GM19467 (cell line): ENCODE data around the gene DCLRE1B.

Experiments used
- ATAC-seq: cut with Tn5 transposase; IDR thresholded peaks from one replicate; pipeline ENCODE4 v1.9.1; 2021; ENCODE audit warnings: mild to moderate bottlenecking, moderate library complexity; ENCODE audit not compliant: unreplicated experiment

DCLRE1B gene

GRCh38 chr1:113918243-113918642, 13.1 kb downstream of the DCLRE1B start:
- ATAC-seq = no peak

- no peak for ATAC-seq
These were observed 17.8 kb downstream of the DCLRE1B start for GRCh38 chr1:113922957-113923356.

DNA sequence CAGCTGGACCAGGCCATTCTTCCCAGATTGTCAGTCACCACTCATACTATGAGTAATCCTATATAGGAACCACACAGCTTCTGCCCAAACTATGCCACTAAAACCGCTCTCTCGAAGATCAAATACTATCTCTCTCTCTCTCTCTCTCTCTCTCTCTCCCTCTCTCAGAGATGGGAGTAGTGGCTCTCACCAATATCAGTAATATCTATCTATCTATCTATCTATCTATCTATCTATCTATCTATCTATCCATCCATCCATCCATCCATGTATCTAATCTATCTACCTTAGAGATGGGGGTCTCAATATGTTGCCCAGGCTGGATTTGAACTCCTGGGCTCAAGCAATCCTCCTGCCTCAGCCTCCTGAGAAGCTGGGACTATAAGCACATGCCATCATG, 19.3 kb downstream of the DCLRE1B start:
- ATAC-seq = no peak

- ATAC-seq = no peak
These were observed 23.2 kb downstream of the DCLRE1B start for GRCh38 chr1:113928187-113928930.

GRCh38 chr1:113928941-113929749, 24.0 kb downstream of the DCLRE1B start, which contains the start of gene HIPK1:
Gene HIPK1 (plus strand): TSS chr1:113929324.
- peak; percentile 49 for ATAC-seq

DNA sequence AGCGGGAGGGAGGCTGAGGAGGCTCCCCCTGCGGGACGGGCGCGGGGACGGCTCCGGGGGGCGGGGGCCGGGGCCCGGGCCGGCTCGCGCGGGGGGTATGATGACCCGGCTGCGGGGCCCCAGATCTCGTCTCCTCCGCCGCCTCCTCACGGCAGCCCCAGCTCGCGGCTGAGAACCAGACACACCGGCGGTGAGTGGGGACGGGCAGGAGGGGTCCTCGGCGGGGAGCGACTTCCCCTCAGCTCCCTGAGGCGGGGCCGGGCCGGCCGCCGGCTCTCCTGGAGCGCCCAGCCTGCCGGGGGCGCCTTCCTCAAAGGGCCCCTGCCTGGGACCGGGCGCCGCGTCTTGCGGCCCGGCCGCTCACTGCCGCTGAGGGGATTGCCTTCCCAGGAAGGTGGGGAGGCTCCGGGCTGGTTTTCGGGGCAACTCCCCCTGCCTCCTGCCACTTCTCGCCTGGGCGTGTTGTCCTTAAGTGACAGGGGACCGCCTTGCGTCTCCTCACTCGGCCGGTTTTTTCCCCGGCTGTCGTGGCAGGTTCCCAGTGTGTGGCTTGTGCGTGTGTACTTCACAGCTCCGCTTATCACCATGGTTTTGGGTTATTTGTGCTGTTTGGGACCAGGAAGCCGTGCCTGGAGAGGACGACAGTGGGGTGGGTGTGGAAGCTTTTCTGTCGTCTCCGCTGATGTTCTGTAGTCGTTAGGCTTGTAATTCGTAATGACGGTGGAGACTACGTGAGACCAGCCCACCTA, 24.8 kb downstream of the DCLRE1B start:
- peak; percentile 29 for ATAC-seq

- peak; percentile 26 for ATAC-seq
These were observed 25.5 kb downstream of the DCLRE1B start for GRCh38 chr1:113930499-113931161.

GRCh38 chr1:113931451-113931851, 26.3 kb downstream of the DCLRE1B start:
- no peak for ATAC-seq

DNA sequence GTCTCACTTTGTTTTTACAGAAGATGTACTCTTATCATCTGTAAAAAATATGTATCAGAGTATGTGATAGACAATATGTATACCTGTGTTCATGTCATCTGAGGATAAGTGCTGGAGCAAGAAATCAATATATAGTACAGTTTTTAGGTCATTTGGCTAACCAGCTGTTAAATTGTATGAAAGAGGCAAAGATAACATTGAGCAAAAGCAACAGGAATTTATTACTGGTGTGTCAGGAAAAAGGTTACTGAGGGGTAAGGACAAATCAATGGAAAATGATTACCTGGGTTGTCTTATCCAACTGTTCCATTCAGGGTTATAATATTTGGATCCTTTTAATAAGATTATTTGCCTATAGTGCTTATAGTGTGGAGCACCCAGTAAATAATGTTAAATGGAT, 28.9 kb downstream of the DCLRE1B start:
- no peak for ATAC-seq

DNA sequence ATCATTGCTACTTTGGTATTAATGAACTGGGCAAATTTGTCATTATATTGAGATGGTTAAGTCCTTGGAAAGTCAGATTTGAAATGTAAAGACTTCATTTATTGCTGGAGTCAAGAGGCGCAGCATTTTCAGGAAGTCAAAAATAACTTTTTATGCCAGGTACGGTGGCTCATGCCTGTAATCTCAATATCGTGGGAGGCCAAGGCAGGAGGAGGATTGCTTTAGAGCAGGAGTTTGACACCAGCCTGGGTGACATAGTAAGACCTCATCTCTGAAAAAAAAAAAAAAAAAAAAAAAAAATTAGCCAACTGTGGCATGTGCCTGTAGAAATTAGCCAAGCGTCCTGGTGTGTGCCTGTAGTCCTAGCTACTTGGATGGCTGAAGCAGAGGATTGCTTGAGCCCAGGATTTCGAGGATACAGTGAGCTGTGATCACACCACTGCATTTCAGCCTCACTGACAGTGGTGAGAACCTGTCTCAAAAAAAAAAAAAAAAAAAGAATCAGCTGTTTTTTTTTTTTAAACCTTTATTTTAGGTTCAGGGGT, 29.5 kb downstream of the DCLRE1B start:
- no peak for ATAC-seq

DNA sequence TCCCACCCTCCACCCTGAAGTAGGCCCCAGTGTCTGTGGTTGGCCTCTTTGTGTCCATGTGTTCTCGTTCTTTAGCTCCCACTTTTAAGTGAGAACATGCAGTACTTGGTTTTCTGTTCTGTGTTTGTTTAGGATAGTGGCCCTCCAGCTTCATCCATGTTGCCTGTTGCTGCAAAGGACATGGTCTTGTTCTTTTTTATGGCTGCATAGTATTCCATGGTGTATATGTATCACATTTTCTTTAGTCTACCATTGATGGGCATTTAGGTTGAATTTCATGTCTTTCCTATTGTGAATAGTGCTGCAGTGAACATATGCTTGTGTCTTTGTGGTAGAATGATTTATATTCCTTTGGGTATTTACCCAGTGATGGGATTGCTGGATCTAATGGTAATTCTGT, 30.1 kb downstream of the DCLRE1B start:
- ATAC-seq = no peak

DNA sequence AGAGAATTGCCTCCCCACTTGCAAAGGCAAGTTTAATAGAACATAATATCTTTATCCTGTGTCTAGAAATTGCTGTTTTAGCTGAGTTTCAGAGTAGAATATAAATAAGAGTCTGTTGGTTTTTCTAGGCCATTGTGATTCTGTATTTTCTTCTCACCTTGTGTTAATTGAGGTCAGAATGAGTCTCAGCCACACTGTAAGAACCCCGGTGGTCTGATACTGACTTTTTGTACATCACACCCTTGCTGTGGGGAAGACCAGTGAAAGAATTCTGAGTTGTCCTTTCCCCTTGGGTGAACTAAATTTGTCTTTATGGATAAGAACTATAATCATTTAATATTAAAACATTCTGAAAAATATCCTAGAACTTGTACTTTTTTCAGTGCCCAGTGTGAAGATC, 30.8 kb downstream of the DCLRE1B start:
- ATAC-seq = no peak

GRCh38 chr1:113937146-113937545, 32.0 kb downstream of the DCLRE1B start:
- no peak for ATAC-seq

DNA sequence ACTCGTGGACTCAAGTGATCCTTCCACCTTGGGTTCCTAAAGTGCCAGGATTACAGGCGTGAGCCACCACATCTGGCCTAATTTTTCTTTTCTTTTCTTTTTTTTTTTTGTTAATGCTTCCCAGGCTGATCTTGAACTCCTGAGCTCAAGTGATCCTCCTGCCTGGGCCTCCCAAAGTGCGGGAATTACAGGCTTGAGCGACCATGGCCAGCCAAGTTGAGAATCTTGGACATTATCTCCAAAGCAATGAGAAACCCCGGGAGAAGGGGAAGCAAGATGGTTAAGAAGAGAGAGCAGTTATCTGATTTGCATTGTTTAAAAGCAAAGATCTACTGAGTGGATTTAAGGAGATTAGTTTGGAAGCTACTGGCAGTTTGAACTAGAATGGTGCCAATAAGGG, 33.1 kb downstream of the DCLRE1B start:
- no peak for ATAC-seq

GRCh38 chr1:113940365-113941244, 35.5 kb downstream of the DCLRE1B start:
- no peak for ATAC-seq

- ATAC-seq = no peak
These were observed 36.1 kb downstream of the DCLRE1B start for GRCh38 chr1:113941245-113941559.

DNA sequence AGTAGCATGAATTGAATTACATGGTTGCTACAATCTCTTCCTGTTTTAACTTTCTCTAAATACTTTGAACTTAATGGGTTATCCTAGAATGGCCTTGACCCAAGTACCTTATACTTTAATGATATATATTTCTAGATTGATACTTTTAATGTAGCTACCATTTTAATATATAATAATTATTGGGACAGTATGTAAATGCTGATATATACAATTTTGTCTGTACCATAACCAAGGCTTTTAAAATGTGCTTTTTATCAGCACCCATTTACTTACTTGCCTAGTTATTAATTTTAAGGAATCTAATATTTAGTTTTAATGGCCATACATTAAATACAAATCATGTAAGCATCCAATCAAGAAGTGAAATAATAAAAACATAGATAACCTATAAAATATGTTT, 37.4 kb downstream of the DCLRE1B start:
- ATAC-seq = no peak

GRCh38 chr1:113943028-113943811, 38.1 kb downstream of the DCLRE1B start:
- no peak for ATAC-seq

GRCh38 chr1:113945329-113945728, 40.2 kb downstream of the DCLRE1B start:
- ATAC-seq = no peak
